Stomach (tissue), 4 donors: Measurements from ENCODE around the gene ASAP2.

Source experiments
- EP300 ChIP-seq: sonication (generic); formaldehyde crosslinking; IDR thresholded peaks from one replicate; pipeline ENCODE4 v1.6.1; 2017; ENCODE audit warnings: antibody characterized with exemption
- POLR2A ChIP-seq, 4 donors: fragments of 450-650 bp; IDR thresholded peaks; one replicate each; pipeline ENCODE4 v1.6.1; 2016; ENCODE audit warnings: antibody characterized with exemption in 4 of 4, control low read depth in 2 of 4, mild to moderate bottlenecking in 1 of 4, moderate library complexity in 1 of 4
- POLR2AphosphoS5 ChIP-seq, 3 donors: sonication (generic); formaldehyde crosslinking; IDR thresholded peaks; one replicate each; pipeline ENCODE4 v1.6.1; 2016; ENCODE audit warnings: antibody characterized with exemption in 3 of 3
- TF ChIP-seq, protein P1 (sequence below), 7 experiments: fragments of 450-650 bp in 4 of 7; fragments of 200-600 bp in 3 of 7; sonication (generic) in 3 of 7; IDR thresholded peaks; one replicate each; pipeline ENCODE4 v1.5.1; 2016 to 2019; ENCODE audit warnings: antibody characterized with exemption in 7 of 7, control low read depth in 2 of 7, mild to moderate bottlenecking in 1 of 7

DNA sequence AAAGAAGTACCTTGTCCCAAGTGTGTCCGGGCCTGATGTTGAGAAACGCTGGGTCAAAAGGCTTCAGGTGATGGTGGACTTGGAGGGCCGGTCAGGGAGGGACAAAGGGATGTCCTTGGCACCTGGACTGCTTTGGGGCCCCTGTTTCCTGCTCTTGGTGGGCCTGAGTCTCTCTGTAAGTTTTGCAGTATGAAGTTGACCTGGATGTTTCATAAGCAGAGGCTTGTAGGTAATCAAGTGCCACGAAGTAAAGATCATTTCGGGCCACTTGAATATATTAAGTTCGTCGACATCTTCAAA is 29.4 kb downstream of the ASAP2 start:
- TF ChIP-seq, protein P1, sequence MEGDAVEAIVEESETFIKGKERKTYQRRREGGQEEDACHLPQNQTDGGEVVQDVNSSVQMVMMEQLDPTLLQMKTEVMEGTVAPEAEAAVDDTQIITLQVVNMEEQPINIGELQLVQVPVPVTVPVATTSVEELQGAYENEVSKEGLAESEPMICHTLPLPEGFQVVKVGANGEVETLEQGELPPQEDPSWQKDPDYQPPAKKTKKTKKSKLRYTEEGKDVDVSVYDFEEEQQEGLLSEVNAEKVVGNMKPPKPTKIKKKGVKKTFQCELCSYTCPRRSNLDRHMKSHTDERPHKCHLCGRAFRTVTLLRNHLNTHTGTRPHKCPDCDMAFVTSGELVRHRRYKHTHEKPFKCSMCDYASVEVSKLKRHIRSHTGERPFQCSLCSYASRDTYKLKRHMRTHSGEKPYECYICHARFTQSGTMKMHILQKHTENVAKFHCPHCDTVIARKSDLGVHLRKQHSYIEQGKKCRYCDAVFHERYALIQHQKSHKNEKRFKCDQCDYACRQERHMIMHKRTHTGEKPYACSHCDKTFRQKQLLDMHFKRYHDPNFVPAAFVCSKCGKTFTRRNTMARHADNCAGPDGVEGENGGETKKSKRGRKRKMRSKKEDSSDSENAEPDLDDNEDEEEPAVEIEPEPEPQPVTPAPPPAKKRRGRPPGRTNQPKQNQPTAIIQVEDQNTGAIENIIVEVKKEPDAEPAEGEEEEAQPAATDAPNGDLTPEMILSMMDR (IDR thresholded peaks at IDR 0.05), result no peak
- TF ChIP-seq POLR2A (IDR thresholded peaks at IDR 0.05), result no peak
- TF ChIP-seq EP300, result no peak
- no peak for TF ChIP-seq POLR2AphosphoS5 (IDR thresholded peaks at IDR 0.05)
